Prostate gland (tissue), 2 donors: ENCODE results near the gene C9orf50. TPM values are rescaled to one million over a fixed set of nuclear protein-coding genes. Genes with fewer than 3 reads are reported as not detected.

Source experiments
- DNase-seq: peaks from one replicate; pipeline ENCODE4 v3.0.0-alpha.2; 2019; ENCODE audit warnings: low spot score
- H3K27ac ChIP-seq, 2 donors: fragments of 200-600 bp; sonication (generic); 2 replicates each; pipeline ENCODE4 v1.5.1; 2017 to 2019
- H3K27me3 ChIP-seq: fragments of 200-600 bp; sonication (generic); replicated peaks from 2 replicates; pipeline ENCODE4 v1.5.1; 2019; ENCODE audit not compliant: insufficient read depth
- H3K36me3 ChIP-seq, 2 donors: fragments of 200-600 bp; sonication (generic); 1 replicate in 1 of 2; 2 replicates in 1 of 2; pipeline versions ENCODE4 v1.5.1 to v1.8.1; 2017 to 2019
- H3K4me1 ChIP-seq: fragments of 200-600 bp; sonication (generic); replicated peaks from 2 replicates; pipeline ENCODE4 v1.5.1; 2019
- H3K4me3 ChIP-seq, 2 donors: fragments of 200-600 bp; sonication (generic); 2 replicates each; pipeline ENCODE4 v1.5.1; 2017 to 2019
- H3K9me3 ChIP-seq: fragments of 200-600 bp; sonication (generic); 2 replicates; pipeline ENCODE4 v1.5.1; 2017
- POLR2A ChIP-seq: fragments of 450-650 bp; IDR thresholded peaks from one replicate; pipeline ENCODE4 v1.6.1; 2016; ENCODE audit warnings: antibody characterized with exemption, mild to moderate bottlenecking
- POLR2AphosphoS5 ChIP-seq: sonication (generic); formaldehyde crosslinking; IDR thresholded peaks from one replicate; pipeline ENCODE4 v1.6.1; 2017; ENCODE audit warnings: antibody characterized with exemption
- WGBS: methylation state at CpG from one replicate; pipeline ENCODE4 v1.1.5; 2018; 5-methylcytosine and 5-hydroxymethylcytosine counted together
- intact Hi-C: fragments of 100-400 bp; cut with DNase I; formaldehyde crosslinking; loops from one replicate; pipeline ENCODE4 v1.14.2; 2022
- total RNA-seq, 2 donors: library from RNA; depleted of rRNA; stranded (reverse); fragments of >200 nt; gene quantifications; one replicate each; pipeline ENCODE4 v1.1.0, GENCODE V29; 2016
- TF ChIP-seq, protein P1 (sequence below), 4 experiments: fragments of 200-600 bp in 2 of 4; fragments of 450-650 bp in 2 of 4; sonication (generic) in 2 of 4; IDR thresholded peaks; 1 replicate in 3 of 4; 2 replicates in 1 of 4; pipeline ENCODE4 v1.5.1; 2016 to 2019; ENCODE audit warnings: antibody characterized with exemption in 4 of 4, mild to moderate bottlenecking in 2 of 4, moderate library complexity in 2 of 4

The C9orf50 gene
- total RNA-seq, 2 donors from 2014 or later: not detected

DNA sequence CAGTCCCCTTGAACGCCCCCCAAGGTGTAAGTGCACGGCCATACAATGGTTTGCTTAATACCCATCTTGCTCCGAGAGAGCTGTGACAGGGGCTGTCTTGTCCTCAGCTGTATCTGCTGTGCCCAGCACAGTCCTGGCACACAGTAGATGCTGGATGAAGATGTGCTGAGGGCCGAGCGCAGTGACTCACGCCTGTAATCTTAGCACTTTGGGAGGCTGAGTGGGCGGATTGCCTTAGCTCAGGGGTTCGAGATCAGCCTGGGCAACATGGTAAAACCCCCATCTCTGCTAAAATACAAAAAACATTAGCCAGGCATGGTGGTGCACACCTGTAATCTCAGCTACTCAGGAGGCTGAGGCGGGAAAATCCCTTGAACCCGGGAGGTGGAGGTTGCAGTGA is 53.6 kb downstream of the C9orf50 start:
- no peaks in the 10 kb centered on the region for H3K9me3 ChIP-seq
- DNase-seq: no peak
- no peaks in the 10 kb centered on the region for H3K36me3 ChIP-seq
- TF ChIP-seq POLR2AphosphoS5 (no peak), POLR2A (no peak)
- TF ChIP-seq, protein P1, sequence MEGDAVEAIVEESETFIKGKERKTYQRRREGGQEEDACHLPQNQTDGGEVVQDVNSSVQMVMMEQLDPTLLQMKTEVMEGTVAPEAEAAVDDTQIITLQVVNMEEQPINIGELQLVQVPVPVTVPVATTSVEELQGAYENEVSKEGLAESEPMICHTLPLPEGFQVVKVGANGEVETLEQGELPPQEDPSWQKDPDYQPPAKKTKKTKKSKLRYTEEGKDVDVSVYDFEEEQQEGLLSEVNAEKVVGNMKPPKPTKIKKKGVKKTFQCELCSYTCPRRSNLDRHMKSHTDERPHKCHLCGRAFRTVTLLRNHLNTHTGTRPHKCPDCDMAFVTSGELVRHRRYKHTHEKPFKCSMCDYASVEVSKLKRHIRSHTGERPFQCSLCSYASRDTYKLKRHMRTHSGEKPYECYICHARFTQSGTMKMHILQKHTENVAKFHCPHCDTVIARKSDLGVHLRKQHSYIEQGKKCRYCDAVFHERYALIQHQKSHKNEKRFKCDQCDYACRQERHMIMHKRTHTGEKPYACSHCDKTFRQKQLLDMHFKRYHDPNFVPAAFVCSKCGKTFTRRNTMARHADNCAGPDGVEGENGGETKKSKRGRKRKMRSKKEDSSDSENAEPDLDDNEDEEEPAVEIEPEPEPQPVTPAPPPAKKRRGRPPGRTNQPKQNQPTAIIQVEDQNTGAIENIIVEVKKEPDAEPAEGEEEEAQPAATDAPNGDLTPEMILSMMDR (IDR thresholded peaks at IDR 0.05): no peak
- 82% methylated on average over 10 of the region's 10 CpGs for WGBS
- no peak overlapping the region for H3K4me3 ChIP-seq
- intact Hi-C loops: loop anchor here (5.0 kb wide), 1 partner anchor 70 kb away; no protein-coding TSS in a partner anchor
- H3K27ac ChIP-seq: no peak overlapping the region
- H3K4me1 ChIP-seq: peaks cover 5% of the 10 kb centered on the region
- no peaks in the 10 kb centered on the region for H3K27me3 ChIP-seq

DNA sequence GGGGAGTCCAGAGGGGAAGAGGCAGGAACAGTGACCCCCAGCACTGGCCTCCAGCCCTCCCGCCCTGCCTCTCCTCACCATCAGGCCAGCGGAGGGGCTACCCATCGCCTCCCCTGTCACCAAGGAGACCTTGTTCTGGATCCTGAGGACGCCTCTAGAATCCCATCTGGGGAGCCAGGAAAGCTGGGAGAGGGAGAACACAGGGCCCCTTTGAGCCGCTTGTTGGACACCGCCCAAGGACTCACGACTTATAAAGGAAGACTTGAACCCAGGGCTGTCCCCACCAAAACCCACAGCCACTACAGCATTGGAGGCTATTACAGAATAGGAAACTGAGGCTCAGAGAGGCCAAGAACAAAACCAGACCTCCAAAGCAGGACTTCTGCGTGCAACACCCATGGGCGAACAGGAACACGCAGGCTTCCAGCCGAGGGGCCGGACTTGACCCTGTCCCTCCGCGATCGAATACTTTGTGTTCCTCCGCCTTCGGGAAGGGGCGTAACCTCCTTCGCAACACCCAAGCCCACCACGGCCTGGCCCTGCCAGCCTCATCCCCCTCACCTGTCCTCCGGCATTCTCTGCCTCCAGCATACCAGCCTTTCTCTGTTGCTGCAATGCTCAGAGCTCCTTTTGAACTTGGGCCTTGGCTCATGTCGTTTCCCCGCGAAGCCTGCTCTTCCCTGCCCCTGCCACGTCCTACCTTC is 54.2 kb downstream of the C9orf50 start:
- H3K4me3 ChIP-seq: no peak overlapping the region
- H3K4me1 ChIP-seq: peaks cover 5% of the 10 kb centered on the region
- 85% methylated on average over 25 of the region's 25 CpGs for WGBS
- no peaks in the 10 kb centered on the region for H3K9me3 ChIP-seq
- DNase-seq: no peak
- intact Hi-C loops: loop anchor here (5.0 kb wide), 1 partner anchor 69 kb away; no protein-coding TSS in a partner anchor
- TF ChIP-seq, protein P1 (IDR thresholded peaks at IDR 0.05): no peak
- no peaks in the 10 kb centered on the region for H3K36me3 ChIP-seq
- no peaks in the 10 kb centered on the region for H3K27me3 ChIP-seq
- no peak overlapping the region for H3K27ac ChIP-seq

DNA sequence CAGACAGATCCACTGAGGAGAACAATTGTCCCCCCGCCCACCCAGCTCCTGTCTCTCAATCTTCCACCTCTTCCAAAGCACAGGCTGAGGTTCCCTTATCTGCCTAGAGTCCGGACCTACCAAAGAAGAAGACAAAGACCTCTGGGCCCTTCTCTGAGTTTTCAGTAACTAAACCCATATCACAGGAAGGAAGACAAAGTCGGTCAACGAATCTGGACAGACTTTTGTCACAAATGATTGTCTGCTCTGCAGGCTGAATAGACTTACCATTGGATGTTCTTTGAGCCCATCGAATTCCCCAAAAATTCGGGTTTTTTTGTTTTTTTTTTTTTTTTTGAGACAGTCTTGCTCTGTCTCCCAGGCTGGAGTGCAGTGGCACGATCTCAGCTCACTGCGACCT is 58.0 kb downstream of the C9orf50 start:
- no peak for TF ChIP-seq POLR2A
- TF ChIP-seq POLR2AphosphoS5: no peak
- TF ChIP-seq, protein P1 (IDR thresholded peaks at IDR 0.05): no peak
- intact Hi-C loops: no loop called here
- DNase-seq: no peak
- 90% methylated on average over 8 of the region's 8 CpGs for WGBS
- Histone ChIP-seq H3K36me3 (no peaks in the 10 kb centered on the region), H3K27ac (no peak overlapping the region), H3K4me1 (peaks cover 2% of the 10 kb centered on the region), H3K27me3 (no peaks in the 10 kb centered on the region), H3K9me3 (no peaks in the 10 kb centered on the region), H3K4me3 (no peak overlapping the region)

DNA sequence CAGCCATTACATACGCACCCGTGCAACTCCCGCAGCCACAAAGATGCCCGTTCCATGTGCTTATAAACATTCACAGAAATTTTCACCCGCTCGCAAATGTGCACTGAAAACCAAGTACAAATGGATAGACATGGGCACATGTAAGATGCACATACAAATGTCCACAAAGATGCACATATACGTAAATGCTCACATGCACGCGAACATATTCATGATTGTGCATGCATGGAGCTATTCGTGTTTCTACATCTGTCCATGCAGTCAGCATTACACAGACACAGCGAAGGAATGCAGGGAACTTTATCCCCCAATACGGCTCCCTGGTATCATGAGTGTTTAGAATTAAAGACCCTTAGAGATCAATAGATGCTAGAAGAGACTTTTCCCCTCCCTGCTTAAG is 58.4 kb downstream of the C9orf50 start:
- 79% methylated on average over 12 of the region's 12 CpGs for WGBS
- H3K4me1 ChIP-seq: no peaks in the 10 kb centered on the region
- intact Hi-C loops: no loop called here
- TF ChIP-seq, protein P1 (IDR thresholded peaks at IDR 0.05): no peak
- no peaks in the 10 kb centered on the region for H3K36me3 ChIP-seq
- DNase-seq: no peak
- H3K27ac ChIP-seq: no peak overlapping the region
- H3K9me3 ChIP-seq: no peaks in the 10 kb centered on the region
- no peak overlapping the region for H3K4me3 ChIP-seq
- H3K27me3 ChIP-seq: no peaks in the 10 kb centered on the region

Other genes starting within 250 kb of the C9orf50 start
- gene NTMT1, start 5.1 kb upstream of the C9orf50 start, total RNA-seq: 10 to 100 TPM; 25.4 to 53.7 TPM
- 10 to 100 TPM; 25.2 to 50.3 TPM for gene ASB6, start 21.1 kb upstream of the C9orf50 start, total RNA-seq
- gene PRRX2, start 44.5 kb upstream of the C9orf50 start, total RNA-seq: 10 to 100 TPM in 1 of 2 donors, 1 to 10 TPM in 1; 4.3 to 14.3 TPM
- gene PTGES, start 131.9 kb upstream of the C9orf50 start, total RNA-seq: 10 to 100 TPM in 1 of 2 donors, 1 to 10 TPM in 1; 3.9 to 19.9 TPM
- 10 to 100 TPM; 31.4 to 35.7 TPM for gene TOR1B, start 182.1 kb upstream of the C9orf50 start, total RNA-seq
- gene TOR1A, start 203.0 kb upstream of the C9orf50 start, total RNA-seq: 10 to 100 TPM; 37.1 to 41.2 TPM
- gene C9orf78, start 214.2 kb upstream of the C9orf50 start, total RNA-seq: 10 to 100 TPM; 63.7 to 76.8 TPM
- gene USP20, start 214.4 kb upstream of the C9orf50 start, total RNA-seq: 10 to 100 TPM; 34.8 to 53.5 TPM